Upper lobe of left lung (tissue), 4 donors: ENCODE data around the gene TLR8.

ENCODE experiments used
- POLR2AphosphoS5 ChIP-seq, 2 donors: sonication (generic); formaldehyde crosslinking; IDR thresholded peaks; one replicate each; pipeline ENCODE4 v1.5.1; 2017; ENCODE audit warnings: antibody characterized with exemption in 2 of 2
- TF ChIP-seq, protein P1 (sequence below), 6 experiments: fragments of 450-650 bp in 4 of 6; fragments of 200-600 bp in 2 of 6; sonication (generic) in 2 of 6; IDR thresholded peaks; one replicate each; pipeline ENCODE4 v1.5.1; 2016 to 2019; ENCODE audit warnings: antibody characterized with exemption in 6 of 6

DNA sequence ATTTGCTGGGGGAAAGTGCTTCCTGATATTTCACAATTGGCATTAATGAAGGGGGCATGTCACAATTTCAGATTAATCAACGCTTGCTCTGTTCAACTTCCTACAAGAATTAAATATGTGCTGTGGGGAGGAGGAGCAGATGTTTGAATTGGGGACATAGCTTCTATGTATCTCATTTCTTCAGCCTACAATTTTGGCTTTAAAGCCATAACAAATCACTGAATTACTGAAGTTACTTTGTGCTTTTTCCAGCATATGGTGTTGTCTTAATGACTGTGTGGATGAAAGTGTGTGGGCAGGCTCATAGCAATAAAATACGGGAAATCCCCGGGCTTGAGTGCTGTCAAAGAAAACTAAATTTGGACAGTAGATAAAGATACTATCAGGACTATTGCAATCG lies 38.7 kb upstream of the TLR8 start:
- TF ChIP-seq, protein P1, sequence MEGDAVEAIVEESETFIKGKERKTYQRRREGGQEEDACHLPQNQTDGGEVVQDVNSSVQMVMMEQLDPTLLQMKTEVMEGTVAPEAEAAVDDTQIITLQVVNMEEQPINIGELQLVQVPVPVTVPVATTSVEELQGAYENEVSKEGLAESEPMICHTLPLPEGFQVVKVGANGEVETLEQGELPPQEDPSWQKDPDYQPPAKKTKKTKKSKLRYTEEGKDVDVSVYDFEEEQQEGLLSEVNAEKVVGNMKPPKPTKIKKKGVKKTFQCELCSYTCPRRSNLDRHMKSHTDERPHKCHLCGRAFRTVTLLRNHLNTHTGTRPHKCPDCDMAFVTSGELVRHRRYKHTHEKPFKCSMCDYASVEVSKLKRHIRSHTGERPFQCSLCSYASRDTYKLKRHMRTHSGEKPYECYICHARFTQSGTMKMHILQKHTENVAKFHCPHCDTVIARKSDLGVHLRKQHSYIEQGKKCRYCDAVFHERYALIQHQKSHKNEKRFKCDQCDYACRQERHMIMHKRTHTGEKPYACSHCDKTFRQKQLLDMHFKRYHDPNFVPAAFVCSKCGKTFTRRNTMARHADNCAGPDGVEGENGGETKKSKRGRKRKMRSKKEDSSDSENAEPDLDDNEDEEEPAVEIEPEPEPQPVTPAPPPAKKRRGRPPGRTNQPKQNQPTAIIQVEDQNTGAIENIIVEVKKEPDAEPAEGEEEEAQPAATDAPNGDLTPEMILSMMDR (IDR thresholded peaks at IDR 0.05) = no peak
- TF ChIP-seq POLR2AphosphoS5 (IDR thresholded peaks at IDR 0.05) = no peak
